AG09309 (cell line): ENCODE results near the gene ZMIZ1.
A peak's percentile ranks its signal among the peaks of the same experiment; 100 is the strongest.

Experiments used
- DNase-seq: peaks from one replicate; pipeline ENCODE4 v3.0.0-alpha.2; 2010; ENCODE audit warnings: low read depth
- H3K4me3 ChIP-seq: 2 replicates; pipeline ENCODE4 v1.5.1; 2011; ENCODE audit warnings: mild to moderate bottlenecking, low read depth, low read length, moderate library complexity; ENCODE audit not compliant: control insufficient read depth
- TF ChIP-seq, protein P1 (sequence below): IDR thresholded peaks from 2 replicates; pipeline ENCODE4 v1.5.1; 2011; ENCODE audit warnings: mild to moderate bottlenecking, low read depth, low read length, inconsistent platforms; ENCODE audit not compliant: insufficient read depth, control insufficient read depth; ENCODE audit errors: missing control alignments

Gene ZMIZ1

DNA sequence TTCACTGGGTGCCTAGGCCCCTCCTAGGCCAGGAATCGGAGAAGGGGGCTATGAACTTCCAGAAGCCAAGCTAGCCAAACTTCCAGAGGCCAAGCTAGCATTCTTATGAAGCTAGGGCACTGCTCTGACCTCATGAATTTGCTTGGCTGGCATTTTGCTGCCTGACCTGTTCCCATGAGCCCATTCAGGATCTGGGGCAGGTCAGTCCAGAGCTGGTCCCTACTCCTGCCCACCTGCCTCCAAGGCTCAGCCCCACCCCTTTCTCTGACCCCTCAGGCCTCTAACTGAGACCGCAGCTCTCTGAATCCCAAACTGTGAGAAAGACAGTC lies 277.2 kb downstream of the ZMIZ1 start:
- no peak for DNase-seq
- H3K4me3 ChIP-seq = no peak overlapping the region
- TF ChIP-seq, protein P1, sequence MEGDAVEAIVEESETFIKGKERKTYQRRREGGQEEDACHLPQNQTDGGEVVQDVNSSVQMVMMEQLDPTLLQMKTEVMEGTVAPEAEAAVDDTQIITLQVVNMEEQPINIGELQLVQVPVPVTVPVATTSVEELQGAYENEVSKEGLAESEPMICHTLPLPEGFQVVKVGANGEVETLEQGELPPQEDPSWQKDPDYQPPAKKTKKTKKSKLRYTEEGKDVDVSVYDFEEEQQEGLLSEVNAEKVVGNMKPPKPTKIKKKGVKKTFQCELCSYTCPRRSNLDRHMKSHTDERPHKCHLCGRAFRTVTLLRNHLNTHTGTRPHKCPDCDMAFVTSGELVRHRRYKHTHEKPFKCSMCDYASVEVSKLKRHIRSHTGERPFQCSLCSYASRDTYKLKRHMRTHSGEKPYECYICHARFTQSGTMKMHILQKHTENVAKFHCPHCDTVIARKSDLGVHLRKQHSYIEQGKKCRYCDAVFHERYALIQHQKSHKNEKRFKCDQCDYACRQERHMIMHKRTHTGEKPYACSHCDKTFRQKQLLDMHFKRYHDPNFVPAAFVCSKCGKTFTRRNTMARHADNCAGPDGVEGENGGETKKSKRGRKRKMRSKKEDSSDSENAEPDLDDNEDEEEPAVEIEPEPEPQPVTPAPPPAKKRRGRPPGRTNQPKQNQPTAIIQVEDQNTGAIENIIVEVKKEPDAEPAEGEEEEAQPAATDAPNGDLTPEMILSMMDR = no peak

DNA sequence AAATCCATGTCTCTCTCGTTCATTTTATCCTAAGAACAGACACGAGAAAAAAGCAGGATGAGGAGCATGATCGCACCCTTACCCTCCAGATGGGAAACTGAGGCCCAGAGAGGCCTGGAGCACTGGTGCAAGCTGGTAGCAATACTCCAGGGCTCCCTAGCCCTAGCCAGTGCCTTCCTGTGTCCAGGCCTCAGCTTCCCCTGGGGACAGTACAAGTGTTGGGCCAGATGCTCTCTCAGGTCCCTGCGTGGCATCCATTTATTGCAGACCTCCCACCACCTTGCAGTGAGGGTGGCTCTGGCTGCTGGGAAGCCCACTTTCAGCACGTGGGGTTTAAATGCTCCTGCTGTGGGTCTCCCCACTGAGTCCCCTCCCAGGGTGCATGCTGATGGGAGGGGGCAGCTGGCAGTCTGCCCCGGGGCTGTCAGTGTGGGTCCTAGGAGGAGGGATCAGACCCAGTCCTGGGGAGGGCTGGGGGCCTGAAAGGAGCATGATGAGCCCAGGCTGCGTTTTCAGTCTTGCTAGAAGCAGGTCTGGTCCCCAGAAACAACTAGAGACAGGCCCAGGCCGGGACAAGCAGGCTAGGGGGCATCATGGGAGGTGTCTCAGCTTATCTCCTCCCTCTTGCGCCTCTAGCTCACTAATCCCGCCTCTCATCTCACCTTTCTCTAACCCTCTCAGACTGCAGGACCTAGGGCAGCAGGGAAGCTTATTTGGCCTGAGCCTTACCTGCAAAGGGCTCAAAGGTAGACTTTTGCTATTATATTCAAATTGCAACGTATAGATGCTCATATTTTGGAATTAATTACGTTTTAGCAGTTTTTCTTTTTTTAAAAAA lies 277.8 kb downstream of the ZMIZ1 start:
- no peak overlapping the region for H3K4me3 ChIP-seq
- no peak for DNase-seq
- TF ChIP-seq, protein P1 = no peak

DNA sequence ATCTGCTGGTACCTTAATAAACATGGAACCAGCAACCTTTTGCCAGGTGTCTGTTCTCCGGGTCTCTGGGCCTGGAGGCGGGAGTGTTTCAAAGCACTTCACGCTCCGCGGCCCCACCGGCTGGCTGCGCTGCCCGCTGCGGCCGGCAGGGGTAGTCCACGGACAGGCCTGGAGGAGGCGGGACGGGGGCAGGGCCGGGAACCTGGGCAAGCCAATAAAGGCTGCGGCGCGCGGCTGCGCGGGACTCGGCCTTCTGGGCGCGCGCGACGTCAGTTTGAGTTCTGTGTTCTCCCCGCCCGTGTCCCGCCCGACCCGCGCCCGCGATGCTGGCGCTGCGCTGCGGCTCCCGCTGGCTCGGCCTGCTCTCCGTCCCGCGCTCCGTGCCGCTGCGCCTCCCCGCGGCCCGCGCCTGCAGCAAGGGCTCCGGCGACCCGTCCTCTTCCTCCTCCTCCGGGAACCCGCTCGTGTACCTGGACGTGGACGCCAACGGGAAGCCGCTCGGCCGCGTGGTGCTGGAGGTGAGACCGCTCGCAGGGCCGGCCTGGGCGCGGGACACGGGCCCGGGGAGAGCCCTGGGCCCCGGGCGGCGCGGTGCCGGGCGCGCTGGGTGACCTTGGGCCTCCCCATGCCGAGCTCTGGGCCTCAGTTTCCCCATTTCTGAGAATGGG lies 278.6 kb downstream of the ZMIZ1 start, which contains the start of gene PPIF:
PPIF (plus strand) TSS at position 244 of the 668 bp plus-strand sequence; CDS start at position 324, 80 bp downstream.
- H3K4me3 ChIP-seq = peak within 1 kb of the TSS; percentile 91
- TF ChIP-seq, protein P1 = peak; percentile 81
- DNase-seq = peak; percentile 57

DNA sequence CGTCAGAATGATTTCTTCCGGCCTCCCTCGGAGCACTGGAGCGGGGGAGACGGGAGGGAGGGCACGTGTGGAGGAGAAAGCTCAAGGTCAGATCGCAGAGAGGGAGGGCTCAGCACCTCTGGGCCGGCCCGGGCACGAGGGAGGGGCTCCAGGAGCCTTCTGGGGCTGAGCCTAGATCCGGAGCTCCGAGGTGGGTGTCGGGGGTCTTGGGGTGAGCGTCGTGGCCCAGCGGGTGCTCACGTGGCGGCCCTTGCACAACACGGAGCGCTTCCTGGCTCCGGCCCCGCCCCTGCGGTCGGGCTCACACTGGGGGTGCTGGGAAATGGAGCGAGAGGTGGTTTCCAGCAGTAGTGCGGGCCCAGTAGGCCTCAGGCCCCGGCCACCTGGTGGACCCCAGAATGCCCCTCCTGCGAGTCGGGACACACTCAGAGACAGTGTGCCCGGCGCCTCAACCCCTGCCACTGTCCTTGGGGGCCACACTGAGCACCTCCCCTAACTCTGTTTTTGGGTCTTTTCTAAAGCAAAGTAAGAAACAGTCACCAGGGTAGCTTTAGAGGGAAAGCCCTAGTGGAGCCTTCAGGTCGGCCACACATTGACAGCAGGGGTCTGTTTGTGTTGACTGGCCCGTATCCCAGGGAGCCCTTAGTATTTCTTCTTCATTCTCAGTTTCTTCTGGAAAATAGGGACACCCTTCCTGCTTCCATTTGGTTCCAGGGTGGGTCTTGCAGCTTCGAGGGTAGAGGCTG lies 279.3 kb downstream of the ZMIZ1 start:
- TF ChIP-seq, protein P1 = no peak
- DNase-seq = peak; percentile 27
- H3K4me3 ChIP-seq = peak overlapping the region; percentile 91

DNA sequence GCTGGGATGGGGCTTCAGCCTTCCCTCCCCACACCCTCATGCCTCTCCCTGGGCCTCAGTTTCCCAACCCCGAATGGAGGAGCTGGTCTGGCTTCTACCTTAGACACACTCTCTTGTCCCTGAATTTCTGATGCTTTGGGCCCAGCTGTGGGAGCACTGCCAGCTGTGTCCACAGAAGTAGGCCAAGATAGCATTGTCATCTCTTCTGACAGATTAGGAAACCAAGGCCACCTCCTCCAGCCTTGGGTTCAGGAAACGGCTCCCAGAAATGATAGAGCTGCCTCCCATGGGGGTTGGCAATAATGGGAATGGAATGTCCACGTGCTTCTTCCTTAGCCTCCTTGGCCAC lies 279.8 kb downstream of the ZMIZ1 start:
- DNase-seq = no peak

DNA sequence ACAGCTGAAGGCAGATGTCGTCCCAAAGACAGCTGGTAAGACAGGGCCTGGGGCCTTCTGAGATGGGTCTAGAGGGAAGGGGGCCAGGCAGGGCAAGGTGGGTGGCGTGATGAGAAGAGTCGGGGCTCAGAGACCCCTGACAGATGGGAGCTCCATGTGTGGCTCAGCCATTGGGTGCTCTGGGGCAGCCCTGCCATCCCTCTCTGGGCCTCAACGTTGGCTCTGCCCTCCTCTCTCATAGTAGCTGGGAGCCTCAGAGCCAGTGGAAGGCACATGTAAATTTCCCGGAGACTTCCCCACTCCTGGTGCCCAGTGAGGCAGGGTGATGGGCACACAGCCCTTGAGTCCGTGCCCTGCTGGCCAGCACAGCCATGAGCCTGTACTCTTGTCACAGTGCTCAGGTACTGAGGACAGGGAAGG lies 280.3 kb downstream of the ZMIZ1 start:
- peak overlapping the region; percentile 91 for H3K4me3 ChIP-seq
- TF ChIP-seq, protein P1 = no peak

More for the DNA sequence above, 279.8 kb downstream of the ZMIZ1 start:
- H3K4me3 ChIP-seq = peak overlapping the region; percentile 91
- TF ChIP-seq, protein P1 = no peak

More for the DNA sequence above, 280.3 kb downstream of the ZMIZ1 start:
- no peak for DNase-seq
